H9 (cell line): ENCODE results near the gene MAP3K20. TPM values are rescaled to one million over a fixed set of nuclear protein-coding genes. Genes with fewer than 3 reads are reported as not detected.

Experiments used
- DNase-seq: peaks from one replicate; pipeline ENCODE4 v3.0.0-alpha.2; 2017
- H2AFZ ChIP-seq: one replicate; pipeline ENCODE4 v1.6.1; 2013; ENCODE audit warnings: mild to moderate bottlenecking, low read length, control low read depth, moderate library complexity
- H2AK5ac ChIP-seq: 2 replicates; pipeline ENCODE4 v1.6.1; 2013; ENCODE audit warnings: low read length, control low read depth, mixed read lengths; ENCODE audit not compliant: insufficient read length
- H2BK120ac ChIP-seq: one replicate; pipeline ENCODE4 v1.6.1; 2013; ENCODE audit warnings: low read depth, mild to moderate bottlenecking, low read length, control low read depth, inconsistent platforms; ENCODE audit not compliant: poor library complexity, severe bottlenecking
- H2BK12ac ChIP-seq: 2 replicates; pipeline ENCODE4 v1.6.1; 2013; ENCODE audit warnings: low read length, control low read depth, mixed read lengths, low read depth; ENCODE audit not compliant: insufficient read length
- H2BK15ac ChIP-seq: 2 replicates; pipeline ENCODE4 v1.6.1; 2013; ENCODE audit warnings: low read depth, low read length, control low read depth
- H2BK20ac ChIP-seq: one replicate; pipeline ENCODE4 v1.6.1; 2013; ENCODE audit warnings: low read depth, mild to moderate bottlenecking, low read length, control low read depth, inconsistent platforms; ENCODE audit not compliant: poor library complexity, severe bottlenecking
- H2BK5ac ChIP-seq: 2 replicates; pipeline ENCODE4 v1.6.1; 2013; ENCODE audit warnings: low read length, control low read depth, mixed read lengths; ENCODE audit not compliant: insufficient read length
- H3K14ac ChIP-seq: 2 replicates; pipeline ENCODE4 v1.6.1; 2013; ENCODE audit warnings: low read length, control low read depth; ENCODE audit not compliant: insufficient read depth
- H3K18ac ChIP-seq: 2 replicates; pipeline ENCODE4 v1.6.1; 2013; ENCODE audit warnings: low read depth, mild to moderate bottlenecking, mixed read lengths, low read length, control low read depth; ENCODE audit not compliant: insufficient read length
- H3K23ac ChIP-seq: 2 replicates; pipeline ENCODE4 v1.6.1; 2013; ENCODE audit warnings: low read length, control low read depth, mixed read lengths, low read depth; ENCODE audit not compliant: insufficient read length
- H3K23me2 ChIP-seq: 2 replicates; pipeline ENCODE4 v1.6.1; 2013; ENCODE audit warnings: low read depth, mild to moderate bottlenecking, mixed read lengths, low read length, control low read depth; ENCODE audit not compliant: insufficient read length, poor library complexity, severe bottlenecking
- H3K27ac ChIP-seq: 2 replicates; pipeline ENCODE4 v1.5.1; 2013; ENCODE audit warnings: low read length, control low read depth, mixed read lengths, low read depth; ENCODE audit not compliant: insufficient read length
- H3K27me3 ChIP-seq: 2 replicates; pipeline ENCODE4 v1.6.1; 2013; ENCODE audit warnings: low read length, control low read depth, inconsistent platforms; ENCODE audit not compliant: insufficient read depth
- H3K4ac ChIP-seq: 2 replicates; pipeline ENCODE4 v1.6.1; 2013; ENCODE audit warnings: low read depth, mild to moderate bottlenecking, control low read depth, inconsistent platforms, low read length, moderate library complexity
- H3K4me1 ChIP-seq: 2 replicates; pipeline ENCODE4 v1.6.1; 2013; ENCODE audit warnings: low read length, control low read depth, inconsistent platforms; ENCODE audit not compliant: insufficient read depth
- H3K4me2 ChIP-seq: 2 replicates; pipeline ENCODE4 v1.6.1; 2013; ENCODE audit warnings: low read length, control low read depth, mixed read lengths; ENCODE audit not compliant: insufficient read length, insufficient read depth
- H3K56ac ChIP-seq: 2 replicates; pipeline ENCODE4 v1.6.1; 2013; ENCODE audit warnings: low read depth, mild to moderate bottlenecking, mixed read lengths, low read length, control low read depth; ENCODE audit not compliant: insufficient read length
- H3K79me1 ChIP-seq: 2 replicates; pipeline ENCODE4 v1.6.1; 2013; ENCODE audit warnings: low read depth, mild to moderate bottlenecking, moderate library complexity, low read length, control low read depth, inconsistent platforms; ENCODE audit not compliant: insufficient read depth, poor library complexity, severe bottlenecking
- H3K79me2 ChIP-seq: 2 replicates; pipeline ENCODE4 v1.6.1; 2013; ENCODE audit warnings: low read length, control low read depth, inconsistent platforms; ENCODE audit not compliant: insufficient read depth
- H3K9ac ChIP-seq: 2 replicates; pipeline ENCODE4 v1.6.1; 2013; ENCODE audit warnings: low read length, control low read depth, mixed read lengths; ENCODE audit not compliant: insufficient read length; ENCODE audit errors: extremely low read depth
- H3K9me3 ChIP-seq: one replicate; pipeline ENCODE4 v1.6.1; 2013; ENCODE audit warnings: low read depth, low read length, inconsistent platforms; ENCODE audit not compliant: control insufficient read depth
- H3T11ph ChIP-seq: one replicate; pipeline ENCODE4 v1.6.1; 2013; ENCODE audit warnings: mild to moderate bottlenecking, low read length, control low read depth, inconsistent platforms
- H4K20me1 ChIP-seq: one replicate; pipeline ENCODE4 v1.6.1; 2013; ENCODE audit not compliant: control insufficient read depth, insufficient read length, insufficient read depth
- H4K5ac ChIP-seq: 2 replicates; pipeline ENCODE4 v1.6.1; 2013; ENCODE audit warnings: low read depth, mild to moderate bottlenecking, mixed read lengths, low read length, control low read depth; ENCODE audit not compliant: insufficient read length
- H4K8ac ChIP-seq: replicated peaks from 2 replicates; pipeline ENCODE4 v1.6.1; 2013; ENCODE audit warnings: low read length, control low read depth, mixed read lengths, low read depth; ENCODE audit not compliant: insufficient read length
- H4K91ac ChIP-seq: 2 replicates; pipeline ENCODE4 v1.6.1; 2013; ENCODE audit warnings: low read depth, mild to moderate bottlenecking, moderate library complexity, mixed read lengths, low read length, control low read depth; ENCODE audit not compliant: insufficient read length
- H3K27ac Mint-ChIP-seq, 3 experiments: 2 replicates in 2 of 3; 3 replicates in 1 of 3; pipeline ENCODE4 v1.8.0; 2020 to 2021; ENCODE audit warnings: mixed read lengths in 3 of 3, mild to moderate bottlenecking in 1 of 3, moderate library complexity in 1 of 3
- H3K27me3 Mint-ChIP-seq: 2 replicates; pipeline ENCODE4 v1.8.0; 2021; ENCODE audit warnings: low read depth, mild to moderate bottlenecking, moderate library complexity, mixed read lengths
- H3K36me3 Mint-ChIP-seq, 3 experiments: 2 replicates in 2 of 3; 3 replicates in 1 of 3; pipeline ENCODE4 v1.8.0; 2020 to 2021; ENCODE audit warnings: low read depth in 3 of 3, mixed read lengths in 3 of 3; ENCODE audit not compliant: insufficient read depth in 1 of 3
- H3K4me1 Mint-ChIP-seq, 2 experiments: 2 replicates each; pipeline ENCODE4 v1.8.0; 2020; ENCODE audit warnings: mixed read lengths in 2 of 2
- H3K4me3 Mint-ChIP-seq, 2 experiments: 2 replicates in 1 of 2; 3 replicates in 1 of 2; pipeline ENCODE4 v1.8.0; 2020 to 2021; ENCODE audit warnings: mild to moderate bottlenecking in 2 of 2, mixed read lengths in 2 of 2, moderate library complexity in 1 of 2
- H3K9me3 Mint-ChIP-seq, 2 experiments: 2 replicates in 1 of 2; 3 replicates in 1 of 2; pipeline ENCODE4 v1.8.0; 2020; ENCODE audit warnings: mild to moderate bottlenecking in 2 of 2, mixed read lengths in 2 of 2, moderate library complexity in 1 of 2
- CTCF ChIP-seq: fragments of 200-600 bp; sonication (generic); conservative IDR thresholded peaks from 3 replicates; pipeline ENCODE4 v1.8.0; 2021; ENCODE audit warnings: antibody characterized with exemption, mild to moderate bottlenecking
- WGBS: extraction: QIAGEN DNeasy Blood & Tissue Kit; methylation state at CpG from one replicate; pipeline ENCODE4 v1.1.7; 2013; ENCODE audit warnings: missing lambda C conversion rate, low lambda C conversion rate, mixed read lengths; ENCODE audit not compliant: insufficient read length; ENCODE audit errors: extremely low coverage; 5-methylcytosine and 5-hydroxymethylcytosine counted together
- total RNA-seq: library from RNA; stranded (reverse); gene quantifications from 2 replicates; pipeline ENCODE4 v1.2.1, GENCODE V29; 2021

MAP3K20 gene
- total RNA-seq, 1 experiment from 2014 or later = 8.7 TPM

GRCh38 chr2:173204316-173204715 lies 128.7 kb downstream of the MAP3K20 start:
- no peak overlapping the region for H3K9ac ChIP-seq
- no peaks in the 10 kb centered on the region for H3K9me3 ChIP-seq
- H3K4me1 ChIP-seq = no peaks in the 10 kb centered on the region
- no peak overlapping the region for H3K18ac ChIP-seq
- H4K8ac ChIP-seq = no peak overlapping the region
- H2BK15ac ChIP-seq = no peak overlapping the region
- H3K36me3 Mint-ChIP-seq = no peaks in the 10 kb centered on the region
- no peaks in the 10 kb centered on the region for H3K27me3 Mint-ChIP-seq
- no peaks in the 10 kb centered on the region for H4K20me1 ChIP-seq
- no peak overlapping the region for H3K4me3 Mint-ChIP-seq
- no peak for TF ChIP-seq CTCF
- no peak overlapping the region for H2BK12ac ChIP-seq
- no peak overlapping the region for H2BK120ac ChIP-seq
- H3K4me2 ChIP-seq = no peak overlapping the region
- H3K9me3 Mint-ChIP-seq = no peaks in the 10 kb centered on the region
- no CpG with 5 or more reads among the region's 2 CpGs for WGBS
- no peak overlapping the region for H3K27ac ChIP-seq
- no peak overlapping the region for H2AFZ ChIP-seq
- H2BK20ac ChIP-seq = no peak overlapping the region
- no peak overlapping the region for H4K91ac ChIP-seq
- no peaks in the 10 kb centered on the region for H3K79me2 ChIP-seq
- H3K79me1 ChIP-seq = no peaks in the 10 kb centered on the region
- no peaks in the 10 kb centered on the region for H3K23me2 ChIP-seq
- no peak overlapping the region for H3K56ac ChIP-seq
- H2AK5ac ChIP-seq = no peak overlapping the region
- no peak overlapping the region for H2BK5ac ChIP-seq
- DNase-seq = no peak
- H3K4ac ChIP-seq = no peak overlapping the region
- H3K23ac ChIP-seq = no peak overlapping the region
- H3K27me3 ChIP-seq = no peaks in the 10 kb centered on the region
- H3T11ph ChIP-seq = no peak overlapping the region
- H3K27ac Mint-ChIP-seq = no peak overlapping the region
- no peak overlapping the region for H3K14ac ChIP-seq
- no peak overlapping the region for H4K5ac ChIP-seq
- H3K4me1 Mint-ChIP-seq = no peaks in the 10 kb centered on the region
